GM21447 (cell line): Measurements from ENCODE around the gene PHF23.

Source experiments
- ATAC-seq: cut with Tn5 transposase; IDR thresholded peaks from one replicate; pipeline ENCODE4 v1.9.1; 2021; ENCODE audit not compliant: unreplicated experiment

Gene PHF23

DNA sequence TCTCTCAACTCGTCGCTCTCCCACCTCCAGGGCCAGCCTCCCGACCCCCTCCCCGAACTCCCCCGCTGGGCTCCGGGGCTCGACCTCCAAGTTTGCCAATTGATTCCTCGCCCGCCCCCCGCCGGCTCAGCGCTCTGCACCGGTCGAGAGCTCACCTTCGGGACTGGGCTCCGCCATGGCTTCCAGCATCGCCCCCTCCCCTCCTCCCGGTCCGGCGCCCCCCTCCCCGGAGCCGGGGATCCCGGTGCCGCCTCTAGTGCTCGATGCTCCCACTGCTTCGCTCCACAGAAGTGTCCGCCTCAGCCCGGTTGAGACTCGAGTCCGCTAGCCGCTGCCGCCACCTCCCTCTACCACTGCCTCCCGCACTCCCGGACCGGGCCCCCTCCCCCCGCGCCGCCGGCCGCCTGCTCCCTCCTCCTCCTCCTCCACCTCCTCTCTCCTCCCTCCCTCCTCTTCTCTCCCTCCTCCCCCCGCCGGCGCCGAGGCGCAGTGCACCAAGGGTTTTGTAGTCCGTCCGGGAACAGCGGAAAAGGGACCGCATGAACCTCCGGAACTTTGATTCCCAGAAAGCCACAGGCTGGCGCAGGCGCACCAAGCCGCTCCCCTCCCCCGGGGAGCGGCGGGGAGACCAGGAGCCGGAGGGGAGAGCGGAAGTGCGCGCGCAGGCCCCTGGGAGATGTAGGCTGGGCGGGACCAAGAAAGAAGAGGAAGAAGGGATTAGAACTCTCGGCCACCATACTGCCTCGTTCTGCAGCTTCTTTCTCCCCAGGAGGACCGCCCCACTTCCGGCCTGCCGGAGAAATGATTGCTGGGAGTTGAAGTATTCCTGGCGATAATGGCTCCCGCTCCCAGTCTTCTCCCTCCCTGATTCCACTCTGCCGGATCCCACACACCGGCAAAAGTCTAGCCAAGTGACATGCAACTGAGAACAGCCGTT, at the start of gene PHF23:
TSS of gene PHF23 (minus strand) at position 367 of the 937 bp plus-strand sequence. CDS start at position 189, 178 bp downstream.
- ATAC-seq, result peak; percentile 56

DNA sequence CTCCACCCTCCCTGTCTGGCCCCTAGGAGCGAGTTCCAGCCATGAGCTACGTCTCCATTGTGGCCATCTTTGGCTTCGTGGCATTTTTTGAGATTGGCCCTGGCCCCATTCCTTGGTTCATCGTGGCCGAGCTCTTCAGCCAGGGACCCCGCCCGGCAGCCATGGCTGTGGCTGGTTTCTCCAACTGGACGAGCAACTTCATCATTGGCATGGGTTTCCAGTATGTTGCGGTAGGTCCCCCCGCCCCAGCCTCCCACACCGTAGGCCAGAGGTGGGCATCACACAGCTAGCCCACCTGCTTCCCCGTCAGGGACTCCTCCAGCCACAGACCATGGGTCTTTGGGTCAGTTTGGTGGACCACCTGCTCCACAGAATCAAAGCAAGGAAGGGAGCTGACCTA, 46.4 kb upstream of the PHF23 start:
- no peak for ATAC-seq

- ATAC-seq, result no peak
Observed at GRCh38 chr17:7284911-7285310, 45.7 kb upstream of the PHF23 start.

DNA sequence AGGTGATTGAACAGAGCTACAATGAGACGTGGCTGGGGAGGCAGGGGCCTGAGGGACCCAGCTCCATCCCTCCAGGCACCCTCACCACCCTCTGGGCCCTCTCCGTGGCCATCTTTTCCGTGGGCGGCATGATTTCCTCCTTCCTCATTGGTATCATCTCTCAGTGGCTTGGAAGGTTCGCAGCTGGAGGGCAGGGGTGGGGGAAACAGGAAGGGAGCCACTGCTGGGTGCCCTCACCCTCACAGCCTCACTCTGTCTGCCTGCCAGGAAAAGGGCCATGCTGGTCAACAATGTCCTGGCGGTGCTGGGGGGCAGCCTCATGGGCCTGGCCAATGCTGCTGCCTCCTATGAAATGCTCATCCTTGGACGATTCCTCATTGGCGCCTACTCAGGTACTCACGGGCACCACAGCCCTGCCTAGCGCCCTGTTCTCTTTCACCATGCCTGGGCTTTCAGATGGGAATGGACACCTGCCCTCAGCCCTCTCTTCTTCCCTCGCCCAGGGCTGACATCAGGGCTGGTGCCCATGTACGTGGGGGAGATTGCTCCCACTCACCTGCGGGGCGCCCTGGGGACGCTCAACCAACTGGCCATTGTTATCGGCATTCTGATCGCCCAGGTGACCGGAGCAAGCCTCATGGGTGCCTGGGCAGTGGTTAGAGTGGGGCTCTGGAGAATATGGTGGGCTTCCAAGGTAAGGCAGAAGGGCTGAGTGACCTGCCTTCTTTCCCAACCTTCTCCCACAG, 44.4 kb upstream of the PHF23 start:
- no peak for ATAC-seq

- ATAC-seq, result no peak
Observed at GRCh38 chr17:7282752-7283321, 43.6 kb upstream of the PHF23 start.

- ATAC-seq, result no peak
Observed at GRCh38 chr17:7281953-7282751, 42.9 kb upstream of the PHF23 start.

DNA sequence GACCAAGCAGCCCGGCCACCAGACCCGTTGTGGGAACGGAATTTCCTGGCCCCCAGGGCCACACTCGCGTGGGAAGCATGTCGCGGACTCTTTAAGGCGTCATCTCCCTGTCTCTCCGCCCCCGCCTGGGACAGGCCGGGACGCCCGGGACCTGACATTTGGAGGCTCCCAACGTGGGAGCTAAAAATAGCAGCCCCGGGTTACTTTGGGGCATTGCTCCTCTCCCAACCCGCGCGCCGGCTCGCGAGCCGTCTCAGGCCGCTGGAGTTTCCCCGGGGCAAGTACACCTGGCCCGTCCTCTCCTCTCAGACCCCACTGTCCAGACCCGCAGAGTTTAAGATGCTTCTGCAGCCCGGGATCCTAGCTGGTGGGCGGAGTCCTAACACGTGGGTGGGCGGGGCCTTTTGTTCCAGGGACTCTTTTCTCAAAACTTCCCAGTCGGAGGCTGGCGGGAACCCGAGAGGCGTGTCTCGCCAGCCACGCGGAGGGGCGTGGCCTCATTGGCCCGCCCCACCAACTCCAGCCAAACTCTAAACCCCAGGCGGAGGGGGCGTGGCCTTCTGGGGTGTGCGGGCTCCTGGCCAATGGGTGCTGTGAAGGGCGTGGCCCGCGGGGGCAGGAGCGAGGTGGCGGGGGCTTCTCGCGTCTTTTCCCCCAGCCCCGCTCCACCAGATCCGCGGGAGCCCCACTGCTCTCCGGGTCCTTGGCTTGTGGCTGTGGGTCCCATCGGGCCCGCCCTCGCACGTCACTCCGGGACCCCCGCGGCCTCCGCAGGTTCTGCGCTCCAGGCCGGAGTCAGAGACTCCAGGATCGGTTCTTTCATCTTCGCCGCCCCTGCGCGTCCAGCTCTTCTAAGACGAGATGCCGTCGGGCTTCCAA, 42.1 kb upstream of the PHF23 start, which contains the start of gene SLC2A4:
TSS of gene SLC2A4 (plus strand) at position 645 of the 879 bp plus-strand sequence. CDS start at position 862, 217 bp downstream.
- ATAC-seq, result peak; percentile 52

DNA sequence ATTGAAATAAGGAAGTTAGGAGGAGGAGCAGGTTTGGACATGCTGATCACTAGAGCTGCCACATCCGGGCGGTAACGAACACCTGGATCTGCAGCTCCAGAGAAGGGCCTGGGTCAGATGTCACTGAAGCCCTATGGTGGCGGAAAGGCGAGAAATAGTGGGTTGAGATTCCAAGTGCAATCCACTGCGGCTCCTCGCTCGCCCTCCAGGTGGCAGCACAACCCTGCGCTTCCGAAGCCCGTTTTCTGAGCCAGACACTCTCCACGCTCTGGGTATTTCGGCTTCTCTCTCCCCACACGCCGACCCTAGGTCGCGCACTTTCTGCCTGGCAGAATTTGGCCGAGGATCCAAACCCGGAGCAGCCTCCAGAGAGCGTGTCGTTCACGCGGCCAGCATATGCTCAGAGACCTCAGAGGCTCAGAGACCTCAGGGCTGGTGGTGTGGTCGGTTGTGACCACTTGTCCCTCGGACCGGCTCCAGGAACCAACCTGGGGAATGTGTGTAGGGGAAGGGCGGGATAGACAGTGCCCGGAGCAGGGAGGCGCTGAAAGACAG, 41.3 kb upstream of the PHF23 start:
- ATAC-seq, result peak; percentile 57

DNA sequence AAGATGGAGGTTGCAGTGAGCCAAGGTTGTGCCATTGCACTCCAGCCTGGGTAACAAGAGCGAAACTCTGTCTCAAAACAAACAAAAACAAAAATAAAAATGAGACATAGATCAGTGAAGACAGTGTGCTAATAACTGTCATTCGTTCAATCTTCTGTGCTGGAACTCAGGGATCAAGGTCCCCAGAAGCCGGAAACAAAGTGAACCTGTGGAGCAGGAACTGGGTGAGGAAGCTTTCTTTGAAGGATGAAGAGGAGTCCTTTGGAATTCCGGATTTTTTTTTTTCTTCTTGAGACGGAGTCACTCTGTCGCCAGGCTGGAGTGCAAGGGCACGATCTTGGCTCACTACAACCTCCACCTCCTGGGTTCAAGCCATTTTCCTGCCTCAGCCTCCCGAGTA, 40.2 kb upstream of the PHF23 start:
- ATAC-seq, result no peak

DNA sequence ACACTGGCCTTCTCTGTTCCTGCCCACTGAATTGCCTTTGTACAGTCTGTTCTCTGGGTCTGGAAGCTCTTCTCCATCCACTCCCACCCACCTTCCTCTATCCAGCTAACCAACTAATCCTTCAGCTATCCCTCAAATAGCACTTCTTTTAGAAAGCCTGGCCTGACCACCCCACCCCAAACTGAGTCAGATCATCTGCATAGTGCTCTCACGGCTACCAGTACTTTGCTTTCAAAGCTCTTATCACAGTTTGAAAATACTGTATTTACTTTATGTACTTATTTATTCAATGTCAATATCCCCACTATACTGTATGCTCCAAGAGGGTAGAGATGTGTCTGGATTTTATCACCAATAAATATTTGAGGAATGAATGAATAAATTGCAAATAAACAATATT, 27.5 kb upstream of the PHF23 start:
- no peak for ATAC-seq

DNA sequence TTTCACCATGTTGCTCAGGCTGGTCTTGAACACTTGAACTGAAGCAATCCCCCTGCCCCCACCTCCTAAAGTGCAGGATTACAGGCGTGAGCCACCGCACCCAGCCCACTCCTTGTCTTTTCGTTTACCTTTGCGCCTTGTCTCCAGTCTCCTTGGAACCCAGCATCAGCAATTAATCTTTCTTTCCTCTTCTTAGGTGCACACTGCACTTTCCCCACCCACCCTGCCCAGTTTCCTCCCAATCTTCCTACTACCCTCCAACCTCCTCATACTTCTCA, 24.5 kb upstream of the PHF23 start:
- no peak for ATAC-seq

DNA sequence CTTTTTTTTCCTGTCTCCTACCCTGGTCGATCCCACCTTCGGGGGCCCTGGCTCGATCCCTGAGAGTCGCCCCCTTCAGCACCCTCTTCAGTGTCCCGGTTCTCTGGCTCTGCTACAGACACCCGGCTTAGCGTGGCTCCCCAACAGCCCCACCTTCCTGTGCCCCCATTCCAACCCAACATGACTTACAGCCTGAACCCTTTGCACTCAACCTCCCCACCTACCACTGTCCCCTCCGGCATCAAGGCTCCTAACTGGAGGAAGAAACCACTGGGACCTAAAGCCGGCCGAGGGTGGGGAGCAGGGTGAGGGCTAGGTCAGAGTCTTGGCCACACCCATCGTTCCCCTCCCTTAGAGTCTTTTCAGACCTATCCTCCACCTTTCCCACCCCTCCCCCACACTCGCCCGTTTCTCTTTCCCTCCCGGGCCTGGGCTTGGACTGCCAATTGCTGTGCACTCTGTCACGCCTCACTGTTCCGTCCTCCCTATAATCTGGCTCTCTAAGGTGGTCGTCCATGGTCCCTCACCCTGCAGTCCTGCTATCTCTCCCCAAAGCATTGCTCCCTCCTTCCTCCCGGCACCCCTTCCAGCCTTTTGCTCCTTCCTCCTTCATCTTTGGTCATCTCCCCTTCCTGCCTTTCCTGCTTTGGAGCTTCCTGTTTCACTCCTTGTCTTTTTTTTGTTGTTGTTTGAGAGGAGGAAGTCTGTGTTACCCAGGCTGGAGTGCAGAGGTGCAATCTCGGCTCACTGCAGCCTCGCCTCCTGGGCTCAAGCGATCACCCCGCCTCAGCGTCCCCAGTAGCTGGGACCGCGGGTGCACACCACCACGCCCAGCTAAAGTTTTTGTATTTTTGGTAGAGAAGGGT, 23.9 kb upstream of the PHF23 start:
- ATAC-seq, result no peak

- ATAC-seq, result no peak
Observed at GRCh38 chr17:7262192-7262934, 23.1 kb upstream of the PHF23 start, which contains the start of gene CLDN7. CLDN7 (minus strand) TSS chr17:7262478; CDS start chr17:7262043, 435 bp downstream.

DNA sequence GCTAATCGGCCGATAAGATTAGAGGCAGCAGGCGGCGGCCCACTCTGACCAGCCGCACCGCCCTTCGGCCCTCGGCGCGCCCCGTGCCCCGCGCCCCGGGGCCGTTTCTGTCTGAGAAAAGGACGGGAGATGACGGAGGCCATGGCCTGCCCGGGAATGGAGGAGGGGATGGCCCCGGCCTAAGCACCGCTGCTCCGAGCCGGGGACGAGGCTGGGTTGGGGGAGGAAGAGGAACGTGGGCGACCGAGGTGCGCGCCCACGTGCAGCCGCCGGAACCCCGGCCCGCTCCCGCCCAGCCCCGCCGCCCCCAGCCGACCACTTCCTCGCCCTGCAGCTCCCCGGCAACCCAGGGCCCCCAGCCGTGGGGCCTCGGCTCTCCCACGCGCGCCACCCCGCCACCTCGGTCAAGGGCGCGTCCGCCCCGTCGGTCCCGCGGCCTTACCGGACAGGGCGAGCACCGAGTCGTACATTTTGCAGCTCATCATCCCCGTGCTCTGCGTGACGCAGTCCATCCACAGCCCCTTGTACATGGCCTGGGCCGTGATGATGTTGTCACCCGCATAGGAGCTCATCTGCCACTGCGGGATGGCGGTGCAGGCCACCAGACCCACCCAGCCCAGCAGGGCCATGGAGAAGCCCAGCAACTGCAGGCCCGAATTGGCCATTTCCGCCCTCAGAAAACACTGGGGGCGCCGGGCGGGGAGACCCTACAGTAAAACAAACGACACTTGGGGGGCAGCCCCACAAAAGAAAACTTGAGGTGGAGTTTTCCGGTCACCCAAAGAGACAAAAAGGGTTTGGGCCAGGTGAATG, 22.3 kb upstream of the PHF23 start:
- ATAC-seq, result no peak

- no peak for ATAC-seq
Observed at GRCh38 chr17:7260651-7261378, 21.6 kb upstream of the PHF23 start.

DNA sequence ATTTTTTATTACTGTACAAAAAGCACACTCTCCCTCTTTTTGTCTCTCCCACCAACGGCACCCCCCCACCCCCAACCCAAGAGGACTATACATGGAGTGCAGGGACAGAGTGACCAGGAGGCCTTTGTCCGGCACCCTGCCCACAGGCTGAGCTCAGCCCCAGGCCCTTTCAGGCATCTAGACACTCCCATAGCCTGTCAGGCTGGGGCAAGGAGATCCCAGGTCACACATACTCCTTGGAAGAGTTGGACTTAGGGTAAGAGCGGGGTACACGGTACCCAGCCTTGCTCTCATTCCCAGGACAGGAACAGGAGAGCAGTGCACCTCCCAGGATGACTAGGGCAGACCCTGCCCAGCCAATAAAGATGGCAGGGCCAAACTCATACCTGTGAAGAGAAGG, 20.9 kb upstream of the PHF23 start:
- ATAC-seq, result no peak

- ATAC-seq, result no peak
Observed at GRCh38 chr17:7259555-7259889, 20.3 kb upstream of the PHF23 start.
